ENCODE results near the gene LPP. TPM values are rescaled to one million over a fixed set of nuclear protein-coding genes. Genes with fewer than 3 reads are reported as not detected.
A peak's percentile ranks its signal among the peaks of the same experiment; 100 is the strongest.

Gene LPP
- total RNA-seq, 1 donor from 2014 or later, result 1,791 TPM

DNA sequence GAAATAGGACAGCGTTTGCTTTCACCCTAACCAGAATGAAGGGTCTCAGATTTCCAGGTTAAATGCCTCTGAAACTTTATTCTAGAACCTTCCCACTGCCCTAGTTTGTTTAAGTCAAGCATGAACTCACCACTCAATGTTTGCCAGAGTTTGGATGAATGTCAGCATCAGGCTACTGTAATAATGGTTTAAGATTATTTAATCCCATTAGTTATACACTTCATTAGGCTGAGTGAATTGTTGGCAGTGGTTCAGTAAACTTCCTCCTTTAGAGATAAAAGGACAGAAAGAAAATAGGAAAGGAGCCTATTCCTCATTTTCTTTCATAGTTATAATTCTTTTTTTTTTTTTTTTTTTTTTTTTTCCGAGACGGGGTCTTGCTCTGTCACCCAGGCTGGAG lies 615.9 kb downstream of the LPP start:
- intact Hi-C loops (cut with DNase I), result no loop called here
- peak overlapping the region in 1 of 2 donors; percentile 13 for H3K27ac ChIP-seq
- no peaks in the 10 kb centered on the region for H3K27me3 ChIP-seq
- H3K4me1 ChIP-seq, result peaks cover 0 to 22% of the 10 kb centered on the region in 2 donors
- no peak for DNase-seq (ENCODE audit: low spot score in 2 of 2)
- H3K36me3 ChIP-seq, result no peaks in the 10 kb centered on the region
- no peak overlapping the region for H3K4me3 ChIP-seq
- TF ChIP-seq, protein P1, sequence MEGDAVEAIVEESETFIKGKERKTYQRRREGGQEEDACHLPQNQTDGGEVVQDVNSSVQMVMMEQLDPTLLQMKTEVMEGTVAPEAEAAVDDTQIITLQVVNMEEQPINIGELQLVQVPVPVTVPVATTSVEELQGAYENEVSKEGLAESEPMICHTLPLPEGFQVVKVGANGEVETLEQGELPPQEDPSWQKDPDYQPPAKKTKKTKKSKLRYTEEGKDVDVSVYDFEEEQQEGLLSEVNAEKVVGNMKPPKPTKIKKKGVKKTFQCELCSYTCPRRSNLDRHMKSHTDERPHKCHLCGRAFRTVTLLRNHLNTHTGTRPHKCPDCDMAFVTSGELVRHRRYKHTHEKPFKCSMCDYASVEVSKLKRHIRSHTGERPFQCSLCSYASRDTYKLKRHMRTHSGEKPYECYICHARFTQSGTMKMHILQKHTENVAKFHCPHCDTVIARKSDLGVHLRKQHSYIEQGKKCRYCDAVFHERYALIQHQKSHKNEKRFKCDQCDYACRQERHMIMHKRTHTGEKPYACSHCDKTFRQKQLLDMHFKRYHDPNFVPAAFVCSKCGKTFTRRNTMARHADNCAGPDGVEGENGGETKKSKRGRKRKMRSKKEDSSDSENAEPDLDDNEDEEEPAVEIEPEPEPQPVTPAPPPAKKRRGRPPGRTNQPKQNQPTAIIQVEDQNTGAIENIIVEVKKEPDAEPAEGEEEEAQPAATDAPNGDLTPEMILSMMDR (IDR thresholded peaks at IDR 0.05), result no peak
- H3K9me3 ChIP-seq, result no peaks in the 10 kb centered on the region

DNA sequence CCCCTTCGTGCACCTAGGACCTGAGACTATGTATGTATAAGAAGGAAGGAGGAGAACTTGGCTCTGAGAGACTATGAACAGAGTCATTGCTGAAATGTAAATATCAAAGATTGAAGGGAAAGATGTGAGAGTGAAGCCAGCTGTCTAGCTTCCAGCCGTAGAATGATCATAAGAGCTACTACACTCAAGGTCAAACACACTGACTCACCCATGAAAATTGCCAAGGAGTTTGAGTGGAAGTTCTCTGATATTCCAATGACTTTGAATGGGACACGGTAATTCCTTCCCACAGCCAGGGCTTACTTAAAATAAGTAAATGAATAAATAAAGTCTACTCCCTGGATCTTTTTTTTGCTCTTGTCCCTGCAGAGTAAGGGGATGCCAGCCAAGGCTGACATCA lies 618.9 kb downstream of the LPP start:
- Histone ChIP-seq H3K27me3 (no peaks in the 10 kb centered on the region), H3K9me3 (no peaks in the 10 kb centered on the region), H3K4me1 (peaks cover 0 to 33% of the 10 kb centered on the region in 2 donors), H3K4me3 (no peak overlapping the region), H3K27ac (peak overlapping the region in 1 of 2 donors; percentile 43), H3K36me3 (no peaks in the 10 kb centered on the region)
- no peak for DNase-seq (ENCODE audit: low spot score in 2 of 2)
- intact Hi-C loops (cut with DNase I), result no loop called here
- TF ChIP-seq, protein P1 (IDR thresholded peaks at IDR 0.05), result no peak

DNA sequence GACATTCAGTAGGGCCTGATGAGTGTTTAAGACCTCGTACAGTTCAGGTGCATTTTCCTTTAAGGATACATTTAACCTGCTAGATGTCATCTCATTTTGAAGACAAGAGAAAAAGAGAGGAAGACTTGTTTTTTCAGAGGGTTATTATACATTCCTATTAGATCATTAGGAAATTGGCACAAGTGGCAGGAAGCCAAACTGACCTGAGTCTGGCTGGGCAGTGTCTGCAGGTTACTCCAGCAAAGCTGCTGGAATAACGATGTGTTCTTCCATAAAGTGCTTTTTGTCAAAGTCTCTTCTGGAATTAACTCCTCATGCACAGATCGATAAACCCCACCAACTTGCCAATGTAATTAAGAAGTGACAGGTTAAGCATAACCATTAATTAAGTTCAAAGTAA lies 621.5 kb downstream of the LPP start:
- DNase-seq (ENCODE audit: low spot score in 2 of 2), result no peak
- intact Hi-C loops (cut with DNase I), result no loop called here
- H3K27ac ChIP-seq, result no peak overlapping the region
- no peaks in the 10 kb centered on the region for H3K9me3 ChIP-seq
- TF ChIP-seq, protein P1 (IDR thresholded peaks at IDR 0.05), result no peak
- no peak overlapping the region for H3K4me3 ChIP-seq
- no peaks in the 10 kb centered on the region for H3K36me3 ChIP-seq
- H3K4me1 ChIP-seq, result peaks cover 0 to 49% of the 10 kb centered on the region in 2 donors
- no peaks in the 10 kb centered on the region for H3K27me3 ChIP-seq

DNA sequence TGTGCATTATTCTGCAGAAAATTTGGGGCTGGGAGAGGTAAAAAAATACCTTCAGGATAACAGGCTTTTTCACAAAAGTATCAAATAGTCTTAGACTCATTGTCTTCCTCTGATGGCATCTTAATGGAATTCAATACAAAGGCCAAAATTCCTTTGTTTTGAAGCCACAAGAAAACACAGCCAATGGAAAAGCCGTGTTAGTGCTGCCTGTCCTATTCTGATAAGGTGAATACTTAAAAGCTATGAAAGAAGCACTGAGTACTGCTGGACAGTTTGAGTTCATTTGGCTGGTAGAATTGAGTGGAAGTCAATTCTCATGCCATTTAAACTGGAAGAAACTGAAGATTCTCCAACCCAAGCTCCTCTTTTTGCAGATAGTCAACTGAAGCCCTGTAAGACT lies 622.5 kb downstream of the LPP start:
- Histone ChIP-seq H3K36me3 (no peaks in the 10 kb centered on the region), H3K9me3 (no peaks in the 10 kb centered on the region), H3K27me3 (no peaks in the 10 kb centered on the region), H3K4me3 (no peak overlapping the region), H3K4me1 (peaks cover 3 to 58% of the 10 kb centered on the region in 2 donors), H3K27ac (no peak overlapping the region)
- no peak for DNase-seq (ENCODE audit: low spot score in 2 of 2)
- TF ChIP-seq, protein P1 (IDR thresholded peaks at IDR 0.05), result no peak
- intact Hi-C loops (cut with DNase I), result no loop called here

DNA sequence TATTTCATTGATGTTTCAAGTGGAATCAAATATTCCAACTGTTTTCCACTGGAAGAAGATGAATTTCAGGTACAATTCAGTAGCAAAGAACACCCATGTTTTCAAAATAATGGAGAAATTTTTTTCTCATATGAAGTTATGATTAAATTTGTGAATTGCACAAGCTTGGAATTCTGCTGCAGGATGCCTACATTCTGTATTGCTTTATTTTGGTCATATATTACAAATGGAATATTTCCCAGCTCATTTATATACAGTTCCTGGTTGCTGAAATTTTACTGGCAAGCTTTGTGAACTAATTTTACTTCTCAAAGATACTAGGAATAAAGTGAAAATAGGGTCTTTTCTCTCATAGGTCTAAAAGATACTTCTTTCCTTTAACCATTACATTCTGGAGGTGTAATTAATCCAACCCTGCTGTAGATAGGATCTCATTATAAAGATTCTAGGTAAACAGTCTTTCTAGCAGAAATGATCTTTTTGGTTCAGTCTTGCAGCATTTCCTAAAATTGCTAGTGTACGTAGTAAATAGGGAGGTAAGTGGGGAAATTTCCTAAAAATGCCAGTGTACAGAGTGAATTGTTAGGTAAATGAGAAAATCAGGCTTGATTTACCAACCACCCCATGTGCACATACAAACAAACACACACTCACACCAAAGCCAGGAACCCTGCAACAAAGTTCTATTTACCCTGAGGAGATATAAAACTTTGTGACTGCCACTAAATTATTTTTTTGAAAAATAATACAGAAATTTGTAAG lies 624.3 kb downstream of the LPP start:
- no peak for DNase-seq (ENCODE audit: low spot score in 2 of 2)
- TF ChIP-seq, protein P1 (IDR thresholded peaks at IDR 0.05), result no peak
- Histone ChIP-seq H3K36me3 (no peaks in the 10 kb centered on the region), H3K9me3 (no peaks in the 10 kb centered on the region), H3K27me3 (no peaks in the 10 kb centered on the region), H3K27ac (no peak overlapping the region), H3K4me1 (peaks cover 3 to 61% of the 10 kb centered on the region in 2 donors), H3K4me3 (no peak overlapping the region)
- intact Hi-C loops (cut with DNase I), result no loop called here
